Mucosa of descending colon (tissue), 3 donors: ENCODE measurements around the gene DNAH7. TPM values are rescaled to one million over a fixed set of nuclear protein-coding genes. Genes with fewer than 3 reads are reported as not detected.

Experiments used
- ATAC-seq: fragments of 200-7000 bp; cut with Tn5 transposase; one replicate; pipeline ENCODE4 v1.9.1; 2020; ENCODE audit warnings: mild to moderate bottlenecking, moderate library complexity
- DNase-seq, 3 donors: peaks; one replicate each; pipeline ENCODE4 v3.0.0-alpha.2; 2020
- H3K36me3 ChIP-seq: fragments of 200-600 bp; one replicate; pipeline ENCODE4 v1.8.0; 2021; ENCODE audit warnings: low read depth, mild to moderate bottlenecking
- H3K4me1 ChIP-seq: fragments of 200-600 bp; one replicate; pipeline ENCODE4 v1.8.0; 2021; ENCODE audit warnings: low read depth, mild to moderate bottlenecking
- H3K4me3 ChIP-seq: fragments of 200-600 bp; one replicate; pipeline ENCODE4 v1.8.0; 2021; ENCODE audit warnings: mild to moderate bottlenecking
- H3K9me3 ChIP-seq: fragments of 200-600 bp; one replicate; pipeline ENCODE4 v1.8.0; 2021; ENCODE audit warnings: mild to moderate bottlenecking
- intact Hi-C, 2 donors: fragments of 100-400 bp; cut with DNase I in 1 of 2; cut with micrococcal nuclease in 1 of 2; formaldehyde crosslinking; loops; one replicate each; pipeline versions ENCODE4 v1.11.0 to v1.11.1; 2022; cut with DNase I, micrococcal nuclease
- total RNA-seq, 3 donors: library from RNA; stranded (reverse); fragmentation: NEBNext Ultra II Directional in 2 of 3; extraction: Animal tissue kit (Norgen Biotek cat#: 25700) in 2 of 3; gene quantifications; one replicate each; pipeline versions ENCODE4 v1.2.1 to v1.2.4, GENCODE V29; 2021 to 2023
- TF ChIP-seq, protein P1 (sequence below): fragments of 200-600 bp; IDR thresholded peaks from one replicate; pipeline ENCODE4 v1.8.0; 2022; ENCODE audit warnings: antibody characterized with exemption, mild to moderate bottlenecking
- donor health status: DM: no; HTN: no; CAD: no; lungs with moderate emphysema.
- donor health status: DM: no; HTN: no; CAD: no.
- donor health status: DM: no; HTN: yes; CAD: no.

The DNAH7 gene
- total RNA-seq, 3 donors from 2014 or later: 3.0 to 9.3 (median 5.5) TPM

DNA sequence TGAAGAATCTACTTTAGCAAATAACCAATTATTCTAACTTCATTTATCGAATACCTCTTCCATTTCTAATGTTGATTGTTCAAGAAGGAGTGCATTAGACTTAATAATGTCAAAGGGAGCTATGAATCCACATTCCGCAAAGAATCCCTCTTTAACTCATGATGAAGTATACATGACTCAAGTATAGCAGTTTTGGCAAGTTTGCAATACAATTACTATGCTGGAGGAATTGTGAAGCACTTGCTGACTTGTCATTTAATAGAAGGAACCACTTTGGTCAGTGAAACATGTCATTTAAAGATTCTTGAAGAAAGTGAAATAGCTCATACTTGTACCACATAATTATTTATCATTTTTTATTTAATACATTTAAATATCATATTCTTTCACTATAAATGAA is 286.5 kb downstream of the DNAH7 start:
- intact Hi-C loops: no loop called here
- H3K4me3 ChIP-seq: no peak overlapping the region
- ATAC-seq: no peak
- DNase-seq: no peak
- H3K36me3 ChIP-seq: no peaks in the 10 kb centered on the region
- TF ChIP-seq, protein P1, sequence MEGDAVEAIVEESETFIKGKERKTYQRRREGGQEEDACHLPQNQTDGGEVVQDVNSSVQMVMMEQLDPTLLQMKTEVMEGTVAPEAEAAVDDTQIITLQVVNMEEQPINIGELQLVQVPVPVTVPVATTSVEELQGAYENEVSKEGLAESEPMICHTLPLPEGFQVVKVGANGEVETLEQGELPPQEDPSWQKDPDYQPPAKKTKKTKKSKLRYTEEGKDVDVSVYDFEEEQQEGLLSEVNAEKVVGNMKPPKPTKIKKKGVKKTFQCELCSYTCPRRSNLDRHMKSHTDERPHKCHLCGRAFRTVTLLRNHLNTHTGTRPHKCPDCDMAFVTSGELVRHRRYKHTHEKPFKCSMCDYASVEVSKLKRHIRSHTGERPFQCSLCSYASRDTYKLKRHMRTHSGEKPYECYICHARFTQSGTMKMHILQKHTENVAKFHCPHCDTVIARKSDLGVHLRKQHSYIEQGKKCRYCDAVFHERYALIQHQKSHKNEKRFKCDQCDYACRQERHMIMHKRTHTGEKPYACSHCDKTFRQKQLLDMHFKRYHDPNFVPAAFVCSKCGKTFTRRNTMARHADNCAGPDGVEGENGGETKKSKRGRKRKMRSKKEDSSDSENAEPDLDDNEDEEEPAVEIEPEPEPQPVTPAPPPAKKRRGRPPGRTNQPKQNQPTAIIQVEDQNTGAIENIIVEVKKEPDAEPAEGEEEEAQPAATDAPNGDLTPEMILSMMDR: no peak
- no peaks in the 10 kb centered on the region for H3K9me3 ChIP-seq
- no peaks in the 10 kb centered on the region for H3K4me1 ChIP-seq

GRCh38 chr2:195779491-195779890 is 289.1 kb downstream of the DNAH7 start:
- H3K36me3 ChIP-seq: no peaks in the 10 kb centered on the region
- intact Hi-C loops: no loop called here
- TF ChIP-seq, protein P1: no peak
- H3K4me3 ChIP-seq: no peak overlapping the region
- no peaks in the 10 kb centered on the region for H3K9me3 ChIP-seq
- no peaks in the 10 kb centered on the region for H3K4me1 ChIP-seq
- no peak for DNase-seq
- no peak for ATAC-seq

DNA sequence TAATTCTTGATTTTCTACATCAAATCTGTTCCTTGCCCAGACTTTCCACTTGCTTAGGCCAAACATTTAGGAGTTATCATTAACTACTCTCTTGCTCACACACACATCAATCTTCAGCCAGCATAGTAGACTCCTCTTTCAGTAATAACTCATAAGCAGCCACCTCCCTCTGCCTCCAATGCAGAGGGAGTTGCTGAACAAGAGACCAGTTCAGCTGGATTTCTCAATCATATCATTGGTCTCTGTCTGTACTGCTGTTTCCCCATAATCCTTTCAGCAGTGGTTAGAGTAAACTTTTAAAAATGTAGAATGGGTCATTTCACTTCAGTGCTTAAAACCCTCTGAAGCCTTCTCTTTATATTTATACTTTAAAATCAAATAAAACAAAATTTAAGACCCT is 298.7 kb downstream of the DNAH7 start:
- Histone ChIP-seq H3K4me1 (no peaks in the 10 kb centered on the region), H3K36me3 (no peaks in the 10 kb centered on the region), H3K9me3 (peaks cover 1% of the 10 kb centered on the region), H3K4me3 (no peak overlapping the region)
- TF ChIP-seq, protein P1: no peak
- ATAC-seq: no peak
- no peak for DNase-seq
- intact Hi-C loops: no loop called here

DNA sequence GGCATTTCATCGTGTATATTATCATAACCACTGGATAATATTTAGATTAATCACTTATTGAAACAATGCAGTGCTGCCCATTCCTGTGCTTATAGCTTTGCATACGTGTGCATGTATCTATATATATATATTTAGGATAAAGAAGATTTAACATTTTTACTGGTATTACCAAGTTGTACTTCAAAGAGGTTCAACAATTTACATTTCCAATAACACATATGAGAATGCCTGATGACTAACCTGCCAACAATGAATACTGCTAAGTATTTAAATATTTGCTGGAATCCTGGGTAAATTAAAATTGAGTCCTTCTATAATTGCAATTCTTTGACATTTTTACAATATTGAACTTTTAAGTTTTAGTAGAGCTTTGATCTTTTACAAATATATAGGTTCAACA is 300.2 kb downstream of the DNAH7 start:
- intact Hi-C loops: no loop called here
- DNase-seq (no peak), ATAC-seq (no peak)
- Histone ChIP-seq H3K4me1 (no peaks in the 10 kb centered on the region), H3K4me3 (no peak overlapping the region), H3K9me3 (peaks cover 7% of the 10 kb centered on the region), H3K36me3 (no peaks in the 10 kb centered on the region)
- TF ChIP-seq, protein P1: no peak

DNA sequence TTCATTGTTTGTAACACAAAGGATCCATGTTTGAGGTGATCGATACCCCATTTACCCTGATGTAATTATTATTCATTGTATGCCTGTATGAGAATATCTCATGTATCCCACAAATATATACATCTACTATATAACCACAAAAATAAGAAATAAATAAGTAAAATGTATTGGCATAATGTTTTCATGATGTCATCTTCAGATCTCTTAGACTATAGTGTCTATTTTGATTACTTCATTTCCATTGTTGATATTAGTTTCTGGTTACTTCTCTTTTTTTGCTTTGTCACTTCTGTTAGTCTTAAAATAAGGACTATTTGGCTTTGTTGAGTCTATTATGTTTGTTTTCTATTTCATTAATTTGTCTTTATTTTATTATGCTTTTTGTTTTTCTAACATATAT is 301.9 kb downstream of the DNAH7 start:
- DNase-seq (no peak), ATAC-seq (no peak)
- Histone ChIP-seq H3K9me3 (peaks cover 7% of the 10 kb centered on the region), H3K4me1 (no peaks in the 10 kb centered on the region), H3K36me3 (no peaks in the 10 kb centered on the region), H3K4me3 (no peak overlapping the region)
- TF ChIP-seq, protein P1: no peak
- intact Hi-C loops: no loop called here

DNA sequence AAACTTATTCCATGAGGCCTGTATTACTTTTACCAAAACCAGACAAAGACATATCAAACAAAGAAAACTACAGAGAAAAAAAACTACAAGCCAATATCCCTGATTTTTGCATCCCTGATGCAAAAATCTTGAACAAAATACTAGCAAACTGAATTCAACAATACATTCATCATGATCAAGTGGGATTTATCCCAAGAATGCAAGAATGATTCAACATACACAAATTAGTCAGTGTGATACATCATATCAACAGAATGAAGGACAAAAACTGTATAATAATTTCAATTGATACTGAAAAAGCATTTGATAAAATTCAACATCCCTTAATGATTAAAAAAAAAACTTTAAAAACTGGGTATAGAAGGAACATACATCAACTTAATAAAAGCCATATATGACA is 304.8 kb downstream of the DNAH7 start:
- Histone ChIP-seq H3K4me1 (no peaks in the 10 kb centered on the region), H3K9me3 (peaks cover 7% of the 10 kb centered on the region), H3K36me3 (no peaks in the 10 kb centered on the region), H3K4me3 (no peak overlapping the region)
- TF ChIP-seq, protein P1: no peak
- ATAC-seq (no peak), DNase-seq (no peak)
- intact Hi-C loops: no loop called here
